HepG2 (cell line): Measurements from ENCODE around the gene WIPF3. TPM values are rescaled to one million over a fixed set of nuclear protein-coding genes. Genes with fewer than 3 reads are reported as not detected.

Source experiments
- ATAC-seq: fragments of 200-7000 bp; cut with Tn5 transposase; 3 replicates; pipeline ENCODE4 v1.9.1; 2020; ENCODE audit warnings: mild to moderate bottlenecking, moderate library complexity
- BruUV-seq: library from RNA; stranded (reverse); fragments of 400-500 nt; replicated peaks from 2 replicates; lab custom pipeline; 2021; lab: Mats Ljungman, UMichigan
- CTCF ChIA-PET: fragments of 300-600 bp; formaldehyde crosslinking; extraction: SDS; loops from one replicate; lab custom pipeline; 2021; ENCODE audit warnings: low total read pairs, inconsistent platforms, low intra/inter-chr PET ratio; lab: Yijun Ruan, JAX
- POLR2A ChIA-PET: fragments of 350-600 bp; sonication (Branson Sonifier 250); formaldehyde crosslinking; loops from one replicate; lab custom pipeline; 2020; ENCODE audit warnings: antibody characterized with exemption, inconsistent platforms; lab: Yijun Ruan, JAX
- DNase-seq: peaks from one replicate; pipeline ENCODE4 v3.0.0-alpha.2; 2015; ENCODE audit warnings: low spot score
- FAIRE-seq: peaks from 3 replicates; lab custom pipeline; 2011; peaks lifted over from hg19 to GRCh38; lab: Jason Lieb, UNC
- H2AFZ ChIP-seq: one replicate; pipeline ENCODE4 v1.6.1; 2011; ENCODE audit warnings: low read length, inconsistent platforms
- H3K27ac ChIP-seq: fragments of 300-600 bp; 3 replicates; pipeline ENCODE4 v1.8.0; 2011; ENCODE audit warnings: mixed run types, mild to moderate bottlenecking, mixed read lengths, low read length, inconsistent platforms; ENCODE audit not compliant: insufficient read depth; ENCODE audit errors: extremely low read length
- H3K27me3 ChIP-seq, 2 experiments: fragments of 200-600 bp in 1 of 2; 2 replicates in 1 of 2; 3 replicates in 1 of 2; pipeline versions ENCODE4 v1.6.0 to v1.8.0; 2011; ENCODE audit warnings: low read length in 2 of 2, mild to moderate bottlenecking in 2 of 2, moderate library complexity in 2 of 2, inconsistent platforms in 1 of 2; ENCODE audit not compliant: insufficient read depth in 2 of 2, control insufficient read depth in 1 of 2
- H3K36me3 ChIP-seq, 2 experiments: fragments of 200-600 bp in 1 of 2; replicated peaks in 1 of 2; 2 replicates in 1 of 2; 3 replicates in 1 of 2; pipeline versions ENCODE4 v1.5.1 to v1.8.0; 2011; ENCODE audit warnings: low read length in 2 of 2, inconsistent platforms in 1 of 2; ENCODE audit not compliant: insufficient read depth in 2 of 2, control insufficient read depth in 1 of 2
- H3K4me1 ChIP-seq: 2 replicates; pipeline ENCODE4 v1.5.1; 2012; ENCODE audit warnings: low read length, inconsistent platforms; ENCODE audit not compliant: insufficient read depth
- H3K4me2 ChIP-seq: 2 replicates; pipeline ENCODE4 v1.6.0; 2011; ENCODE audit warnings: low read depth, low read length, inconsistent platforms
- H3K4me3 ChIP-seq, 3 experiments: fragments of 200-600 bp in 1 of 3; sonication (generic), shearing (Covaris generic) in 1 of 3; replicated peaks in 1 of 3; 2 replicates each; pipeline ENCODE4 v1.5.1; 2011 to 2016; ENCODE audit warnings: low read length in 3 of 3, inconsistent platforms in 2 of 3, low read depth in 2 of 3, mild to moderate bottlenecking in 2 of 3, control low read depth in 1 of 3, mixed read lengths in 1 of 3; ENCODE audit not compliant: insufficient read depth in 1 of 3
- H3K79me2 ChIP-seq: one replicate; pipeline ENCODE4 v1.6.1; 2011; ENCODE audit warnings: low read length, inconsistent platforms; ENCODE audit not compliant: insufficient read depth
- H3K9ac ChIP-seq: 2 replicates; pipeline ENCODE4 v1.6.0; 2011; ENCODE audit warnings: mild to moderate bottlenecking, low read depth, low read length, inconsistent platforms; ENCODE audit not compliant: insufficient read depth
- H3K9me3 ChIP-seq: 2 replicates; pipeline ENCODE4 v1.5.1; 2012; ENCODE audit warnings: mild to moderate bottlenecking, low read length
- H4K20me1 ChIP-seq: 2 replicates; pipeline ENCODE4 v1.6.0; 2011; ENCODE audit warnings: inconsistent platforms, mild to moderate bottlenecking, low read length, moderate library complexity; ENCODE audit not compliant: insufficient read depth
- CHCHD3 ChIP-seq: sonication (generic); formaldehyde crosslinking; IDR thresholded peaks from 2 replicates; pipeline ENCODE4 v1.8.0; 2022; ENCODE audit warnings: mild to moderate bottlenecking, missing genetic modification reagents, moderate library complexity
- DPF2 ChIP-seq: sonication (generic); formaldehyde crosslinking; IDR thresholded peaks from 2 replicates; pipeline ENCODE4 v1.4.0; 2020; ENCODE audit warnings: mild to moderate bottlenecking, low read depth, missing genetic modification reagents, borderline replicate concordance
- FOXA3 ChIP-seq: IDR thresholded peaks from 2 replicates; pipeline ENCODE4 v1.6.1; 2016; ENCODE audit warnings: missing genetic modification reagents, missing compliant biosample characterization
- HNF1B ChIP-seq: sonication (generic); formaldehyde crosslinking; IDR thresholded peaks from 2 replicates; pipeline ENCODE4 v1.5.1; 2020; ENCODE audit warnings: mild to moderate bottlenecking, moderate library complexity, missing genetic modification reagents
- MLXIP ChIP-seq: sonication (generic); formaldehyde crosslinking; IDR thresholded peaks from 2 replicates; pipeline ENCODE4 v1.9.0; 2021; ENCODE audit warnings: missing genetic modification reagents, borderline replicate concordance
- TFDP2 ChIP-seq: sonication (generic); formaldehyde crosslinking; IDR thresholded peaks from 2 replicates; pipeline ENCODE4 v1.4.0; 2020; ENCODE audit warnings: missing genetic modification reagents
- ZBTB25 ChIP-seq: IDR thresholded peaks from 2 replicates; pipeline ENCODE4 v1.6.1; 2018; ENCODE audit warnings: missing genetic modification reagents
- ZFP36L2 ChIP-seq: sonication (generic); formaldehyde crosslinking; IDR thresholded peaks from 2 replicates; pipeline ENCODE4 v1.4.0; 2020; ENCODE audit warnings: missing genetic modification reagents
- ZNF572 ChIP-seq: sonication (generic); formaldehyde crosslinking; IDR thresholded peaks from 2 replicates; pipeline ENCODE4 v1.5.1; 2020; ENCODE audit warnings: mild to moderate bottlenecking, missing genetic modification reagents
- ZNF644 ChIP-seq: IDR thresholded peaks from 2 replicates; pipeline ENCODE4 v1.6.1; 2016; ENCODE audit warnings: low read depth
- WGBS: methylation state at CpG from one replicate; pipeline ENCODE4 v1.1.6; 2017; ENCODE audit warnings: low lambda C conversion rate; 5-methylcytosine and 5-hydroxymethylcytosine counted together
- in situ Hi-C: cut with HindIII; loops from 2 replicates; pipeline ENCODE4 v1.10.0; 2017; ENCODE audit warnings: low pct_unique_long_range_greater_than_20kb; ENCODE audit not compliant: extremely low pct_ligation_motif_present
- intact Hi-C: fragments of 100-400 bp; cut with micrococcal nuclease; formaldehyde crosslinking; loops from one replicate; pipeline ENCODE4 v1.10.0; 2022; ENCODE audit not compliant: unreplicated experiment
- polyA plus RNA-seq, 8 experiments: library from polyadenylated mRNA; depleted of rRNA in 3 of 8; stranded (reverse) in 7 of 8; unstranded in 1 of 8; fragments of >200 nt; fragmentation: Illumina TruSeq in 4 of 8; extraction: Trizol in 4 of 8; gene quantifications; 2 replicates each; pipeline versions ENCODE4 v1.2.1 to v1.2.3, GENCODE V29; 2011 to 2016; ENCODE audit warnings: low read depth in 4 of 8, missing spikeins in 1 of 8, mixed read lengths in 1 of 8; ENCODE audit not compliant: insufficient read depth in 1 of 8
- total RNA-seq, 5 experiments: library from RNA; depleted of rRNA; stranded (reverse); fragments of >200 nt; fragmentation: Illumina TruSeq; extraction: Trizol; gene quantifications; 2 replicates each; pipeline ENCODE4 v1.2.3, GENCODE V29; 2016; ENCODE audit warnings: low read depth in 1 of 5

The WIPF3 gene
- total and polyA plus RNA-seq, 2 of the 13 experiments (the other 11 are each of a cell fraction or from before 2014, with no cell fraction given) = 0.03 TPM; not detected in 1

GRCh38 chr7:29882481-29882880 is 76.2 kb downstream of the WIPF3 start:
- no peak overlapping the region for H3K4me3 ChIP-seq
- no peak overlapping the region for H3K27ac ChIP-seq
- POLR2A ChIA-PET = no interaction called here
- WGBS = 0% methylated on average over 1 of the region's 1 CpG
- H3K9ac ChIP-seq = no peak overlapping the region
- no peak for TF ChIP-seq TFDP2
- TF ChIP-seq CHCHD3 (CRISPR knock-in tag) = no peak
- no peak for TF ChIP-seq FOXA3 (CRISPR knock-in tag)
- no peak for TF ChIP-seq DPF2 (CRISPR knock-in tag)
- no peak for TF ChIP-seq ZNF644
- no peak for TF ChIP-seq ZNF572 (CRISPR knock-in tag)
- TF ChIP-seq MLXIP = no peak
- TF ChIP-seq ZBTB25 (CRISPR knock-in tag) = no peak
- TF ChIP-seq ZFP36L2 (CRISPR knock-in tag) = no peak
- TF ChIP-seq HNF1B = no peak
- TF ChIP-seq, all 625 proteins: peak for 0
- H3K4me1 ChIP-seq = 0 out of 2 replicates have a peak, but pooled peaks cover under 1% of the 10 kb centered on the region
- H3K4me2 ChIP-seq = no peak overlapping the region
- no peaks in the 10 kb centered on the region for H3K79me2 ChIP-seq
- intact Hi-C loops = no loop called here
- ATAC-seq (no peak), FAIRE-seq (no peak), DNase-seq (no peak)
- no peaks in the 10 kb centered on the region for H3K36me3 ChIP-seq
- no peaks in the 10 kb centered on the region for H3K9me3 ChIP-seq
- no TSS peak for BruUV-seq
- H3K27me3 ChIP-seq = peaks cover 0 to 6% of the 10 kb centered on the region in 2 experiments; a peak in 2 of 5 replicates
- H4K20me1 ChIP-seq = no peaks in the 10 kb centered on the region
- no peak overlapping the region for H2AFZ ChIP-seq
- CTCF ChIA-PET = no interaction called here
- in situ Hi-C loops = no loop called here
